ENCODE measurements around the gene CASZ1.

GRCh38 chr1:10656431-10656830, 140.0 kb downstream of the CASZ1 start:
- no peak for TF ChIP-seq POLR2A (IDR thresholded peaks at IDR 0.05)
- TF ChIP-seq CTCF (IDR thresholded peaks at IDR 0.05): no peak
- TF ChIP-seq POLR2AphosphoS5 (IDR thresholded peaks at IDR 0.05): no peak
- no peak for TF ChIP-seq EP300 (IDR thresholded peaks at IDR 0.05; ENCODE audit: low read depth)
